A549 (cell line): ENCODE data around the gene CFL2. TPM values are rescaled to one million over a fixed set of nuclear protein-coding genes. Genes with fewer than 3 reads are reported as not detected.

Experiments
- ATAC-seq, 2 experiments: fragments of 200-7000 bp in 1 of 2; fragments of >200 bp in 1 of 2; cut with Nextera tagmentation in 1 of 2; cut with Tn5 transposase in 1 of 2; 3 replicates each; pipeline versions ENCODE4 v1.8.0 to v1.9.1; 2018 to 2020; ENCODE audit warnings: mild to moderate bottlenecking in 1 of 2, moderate library complexity in 1 of 2
- CTCF ChIA-PET: fragments of 300-600 bp; sonication (Branson Sonifier 250); formaldehyde crosslinking; extraction: SDS; loops from one replicate; lab custom pipeline; 2021; ENCODE audit warnings: antibody characterized with exemption, inconsistent platforms; lab: Yijun Ruan, JAX
- POLR2A ChIA-PET: fragments of 350-600 bp; formaldehyde crosslinking; extraction: SDS; loops from one replicate; lab custom pipeline; 2021; ENCODE audit warnings: antibody characterized with exemption, inconsistent platforms; lab: Yijun Ruan, JAX
- DNase-seq, 2 experiments: peaks; one replicate each; pipeline versions ENCODE4 v3.0.0 to v3.0.0-alpha.2; 2011 to 2016; ENCODE audit warnings: low read depth in 1 of 2, low spot score in 1 of 2
- FAIRE-seq: peaks from 2 replicates; lab custom pipeline; 2011; peaks lifted over from hg19 to GRCh38; lab: Jason Lieb, UNC
- H3K27ac ChIP-seq, 2 experiments: fragments of >200 bp; sonication (Bioruptor Twin); formaldehyde crosslinking; 3 replicates each; pipeline ENCODE4 v1.5.1; 2016 to 2017
- H3K4me1 ChIP-seq: fragments of >200 bp; sonication (Bioruptor Twin); formaldehyde crosslinking; 3 replicates; pipeline ENCODE4 v1.6.1; 2016
- H3K4me2 ChIP-seq: fragments of >200 bp; sonication (Bioruptor Twin); formaldehyde crosslinking; 3 replicates; pipeline ENCODE4 v1.6.1; 2016
- H3K4me3 ChIP-seq: fragments of >200 bp; sonication (Bioruptor Twin); formaldehyde crosslinking; 3 replicates; pipeline ENCODE4 v1.5.1; 2016
- H3K9me3 ChIP-seq: fragments of >200 bp; sonication (Bioruptor Twin); formaldehyde crosslinking; 3 replicates; pipeline ENCODE4 v1.6.1; 2016
- CBX2 ChIP-seq: fragments of 200-600 bp; sonication (generic); IDR thresholded peaks from 2 replicates; pipeline ENCODE4 v1.6.1; 2016; ENCODE audit warnings: low read depth, mild to moderate bottlenecking, borderline replicate concordance
- EHF ChIP-seq: fragments of 250-450 bp; sonication (Bioruptor Pico); IDR thresholded peaks from 2 replicates; pipeline ENCODE4 v1.5.0; 2020; ENCODE audit warnings: mild to moderate bottlenecking
- FOSB ChIP-seq: fragments of 250-450 bp; sonication (Bioruptor Pico); IDR thresholded peaks from 2 replicates; pipeline ENCODE4 v1.5.0; 2020; ENCODE audit warnings: mild to moderate bottlenecking, moderate library complexity
- FOSL2 ChIP-seq, 2 experiments: fragments of 450-650 bp in 1 of 2; fragments of >200 bp in 1 of 2; sonication (Bioruptor Twin) in 1 of 2; formaldehyde crosslinking; IDR thresholded peaks; 2 replicates each; pipeline versions ENCODE4 v1.5.0 to v1.6.1; 2016 to 2020; ENCODE audit warnings: mild to moderate bottlenecking in 1 of 2, moderate library complexity in 1 of 2
- HDAC2 ChIP-seq: fragments of 200-600 bp; sonication (generic); IDR thresholded peaks from 2 replicates; pipeline ENCODE4 v1.6.1; 2016
- JUN ChIP-seq, 2 experiments: fragments of >200 bp; sonication (Bioruptor Twin); formaldehyde crosslinking; IDR thresholded peaks; 2 replicates in 1 of 2; 3 replicates in 1 of 2; pipeline ENCODE4 v1.6.1; 2016 to 2017
- MYC ChIP-seq: IDR thresholded peaks from 2 replicates; pipeline ENCODE4 v1.6.1; 2012; ENCODE audit warnings: mild to moderate bottlenecking, inconsistent platforms, low read length, improper control_type of control experiment, borderline replicate concordance
- NPAS2 ChIP-seq: fragments of 250-450 bp; sonication (Bioruptor Pico); IDR thresholded peaks from 2 replicates; pipeline ENCODE4 v1.8.0; 2022; ENCODE audit warnings: mild to moderate bottlenecking, moderate library complexity, borderline replicate concordance
- POLR2AphosphoS2 ChIP-seq: conservative IDR thresholded peaks from 2 replicates; pipeline ENCODE4 v1.6.1; 2012; ENCODE audit warnings: low read length, improper control_type of control experiment, inconsistent platforms
- RARB ChIP-seq: fragments of 250-450 bp; sonication (Bioruptor Pico); IDR thresholded peaks from 2 replicates; pipeline ENCODE4 v1.8.0; 2021; ENCODE audit warnings: mild to moderate bottlenecking, moderate library complexity
- RFX5 ChIP-seq: fragments of 450-650 bp; IDR thresholded peaks from 2 replicates; pipeline ENCODE4 v1.7.1; 2014; ENCODE audit warnings: antibody characterized with exemption, mild to moderate bottlenecking, moderate library complexity
- TFCP2L1 ChIP-seq: fragments of 250-450 bp; sonication (Bioruptor Pico); IDR thresholded peaks from 2 replicates; pipeline ENCODE4 v1.5.0; 2021; ENCODE audit warnings: mild to moderate bottlenecking
- ZNF302 ChIP-seq: fragments of 250-450 bp; sonication (Bioruptor Pico); IDR thresholded peaks from 2 replicates; pipeline ENCODE4 v1.9.0; 2021; ENCODE audit warnings: inconsistent platforms, mild to moderate bottlenecking, moderate library complexity
- WGBS: methylation state at CpG from one replicate; pipeline ENCODE4 v1.1.6; 2017; ENCODE audit errors: missing lambda C conversion rate; 5-methylcytosine and 5-hydroxymethylcytosine counted together
- polyA plus RNA-seq, 4 experiments: library from polyadenylated mRNA; depleted of rRNA in 3 of 4; stranded (reverse); fragments of >200 nt; fragmentation: RNase III in 1 of 4; extraction: RNeasy Plus Mini Kit Qiagen cat#74134 plus additional on column Dnase treatment in 1 of 4; gene quantifications; 2 replicates in 3 of 4; 3 replicates in 1 of 4; pipeline ENCODE4 v1.2.3, GENCODE V29; 2011 to 2017
- TF ChIP-seq, protein P1 (sequence below): IDR thresholded peaks from 2 replicates; pipeline ENCODE4 v1.6.1; 2012; ENCODE audit warnings: low read depth, borderline replicate concordance
- TF ChIP-seq, protein P2 (sequence below): fragments of >200 bp; sonication (Bioruptor Twin); formaldehyde crosslinking; IDR thresholded peaks from 3 replicates; pipeline ENCODE4 v1.5.1; 2016
- TF ChIP-seq, protein P3 (sequence below): fragments of 200-600 bp; sonication (generic); IDR thresholded peaks from 2 replicates; pipeline ENCODE4 v1.6.1; 2016; ENCODE audit warnings: antibody characterized with exemption, mild to moderate bottlenecking, moderate library complexity
- TF ChIP-seq, protein P4 (sequence below): fragments of 450-650 bp; IDR thresholded peaks from 2 replicates; pipeline ENCODE4 v1.6.1; 2014; ENCODE audit warnings: antibody characterized with exemption

CFL2 gene
- polyA plus RNA-seq, 2 of the 4 experiments (the other 2 are of a cell fraction): 105 to 167 TPM

DNA sequence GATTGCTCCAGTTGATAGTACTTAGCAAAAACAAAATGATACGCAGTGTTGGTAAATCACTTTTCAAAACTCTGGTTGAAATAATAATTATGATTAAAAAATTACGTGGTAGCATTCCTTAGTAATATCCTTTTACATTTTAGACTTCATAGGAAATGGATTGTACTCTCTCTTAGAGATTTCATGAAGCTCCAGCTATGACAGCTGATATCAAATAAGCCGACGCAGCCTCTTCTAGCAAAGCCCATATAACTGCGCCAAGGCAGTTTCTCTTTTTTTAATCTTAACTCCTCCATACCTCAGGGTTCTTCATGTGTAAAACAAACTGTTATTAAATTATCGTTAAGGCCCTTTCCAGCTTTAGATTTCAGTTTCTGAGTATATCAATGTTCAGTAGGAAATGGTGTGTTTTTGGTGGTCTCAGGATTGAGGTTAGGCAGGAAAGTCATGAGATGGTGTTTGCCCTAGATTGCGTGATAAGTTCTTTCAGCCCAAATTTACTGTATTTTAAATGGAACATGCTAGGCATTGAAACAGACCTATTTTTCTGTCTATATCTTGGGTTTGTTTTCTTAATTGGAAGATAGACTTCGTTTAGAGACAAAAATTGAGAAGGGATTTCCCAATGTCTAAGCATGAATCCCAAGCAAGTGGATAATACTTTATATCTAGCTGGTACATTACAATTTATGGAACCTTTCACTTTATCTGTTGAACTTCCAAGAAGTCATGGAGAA, 902 bp upstream of the CFL2 start:
- H3K27ac ChIP-seq: peak overlapping the region; percentile 83 to 99
- no peak for TF ChIP-seq FOSB (CRISPR knock-in tag)
- TF ChIP-seq, protein P1, sequence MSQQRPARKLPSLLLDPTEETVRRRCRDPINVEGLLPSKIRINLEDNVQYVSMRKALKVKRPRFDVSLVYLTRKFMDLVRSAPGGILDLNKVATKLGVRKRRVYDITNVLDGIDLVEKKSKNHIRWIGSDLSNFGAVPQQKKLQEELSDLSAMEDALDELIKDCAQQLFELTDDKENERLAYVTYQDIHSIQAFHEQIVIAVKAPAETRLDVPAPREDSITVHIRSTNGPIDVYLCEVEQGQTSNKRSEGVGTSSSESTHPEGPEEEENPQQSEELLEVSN: no peak
- no peak for TF ChIP-seq RARB
- no peak for TF ChIP-seq NPAS2 (CRISPR knock-in tag)
- no peak for TF ChIP-seq HDAC2
- TF ChIP-seq JUN (IDR thresholded peaks at IDR 0.05): no peak
- TF ChIP-seq MYC: no peak
- TF ChIP-seq, protein P2, sequence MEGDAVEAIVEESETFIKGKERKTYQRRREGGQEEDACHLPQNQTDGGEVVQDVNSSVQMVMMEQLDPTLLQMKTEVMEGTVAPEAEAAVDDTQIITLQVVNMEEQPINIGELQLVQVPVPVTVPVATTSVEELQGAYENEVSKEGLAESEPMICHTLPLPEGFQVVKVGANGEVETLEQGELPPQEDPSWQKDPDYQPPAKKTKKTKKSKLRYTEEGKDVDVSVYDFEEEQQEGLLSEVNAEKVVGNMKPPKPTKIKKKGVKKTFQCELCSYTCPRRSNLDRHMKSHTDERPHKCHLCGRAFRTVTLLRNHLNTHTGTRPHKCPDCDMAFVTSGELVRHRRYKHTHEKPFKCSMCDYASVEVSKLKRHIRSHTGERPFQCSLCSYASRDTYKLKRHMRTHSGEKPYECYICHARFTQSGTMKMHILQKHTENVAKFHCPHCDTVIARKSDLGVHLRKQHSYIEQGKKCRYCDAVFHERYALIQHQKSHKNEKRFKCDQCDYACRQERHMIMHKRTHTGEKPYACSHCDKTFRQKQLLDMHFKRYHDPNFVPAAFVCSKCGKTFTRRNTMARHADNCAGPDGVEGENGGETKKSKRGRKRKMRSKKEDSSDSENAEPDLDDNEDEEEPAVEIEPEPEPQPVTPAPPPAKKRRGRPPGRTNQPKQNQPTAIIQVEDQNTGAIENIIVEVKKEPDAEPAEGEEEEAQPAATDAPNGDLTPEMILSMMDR: no peak
- no peak for TF ChIP-seq EHF (CRISPR knock-in tag)
- no peak for TF ChIP-seq ZNF302
- TF ChIP-seq, protein P3, sequence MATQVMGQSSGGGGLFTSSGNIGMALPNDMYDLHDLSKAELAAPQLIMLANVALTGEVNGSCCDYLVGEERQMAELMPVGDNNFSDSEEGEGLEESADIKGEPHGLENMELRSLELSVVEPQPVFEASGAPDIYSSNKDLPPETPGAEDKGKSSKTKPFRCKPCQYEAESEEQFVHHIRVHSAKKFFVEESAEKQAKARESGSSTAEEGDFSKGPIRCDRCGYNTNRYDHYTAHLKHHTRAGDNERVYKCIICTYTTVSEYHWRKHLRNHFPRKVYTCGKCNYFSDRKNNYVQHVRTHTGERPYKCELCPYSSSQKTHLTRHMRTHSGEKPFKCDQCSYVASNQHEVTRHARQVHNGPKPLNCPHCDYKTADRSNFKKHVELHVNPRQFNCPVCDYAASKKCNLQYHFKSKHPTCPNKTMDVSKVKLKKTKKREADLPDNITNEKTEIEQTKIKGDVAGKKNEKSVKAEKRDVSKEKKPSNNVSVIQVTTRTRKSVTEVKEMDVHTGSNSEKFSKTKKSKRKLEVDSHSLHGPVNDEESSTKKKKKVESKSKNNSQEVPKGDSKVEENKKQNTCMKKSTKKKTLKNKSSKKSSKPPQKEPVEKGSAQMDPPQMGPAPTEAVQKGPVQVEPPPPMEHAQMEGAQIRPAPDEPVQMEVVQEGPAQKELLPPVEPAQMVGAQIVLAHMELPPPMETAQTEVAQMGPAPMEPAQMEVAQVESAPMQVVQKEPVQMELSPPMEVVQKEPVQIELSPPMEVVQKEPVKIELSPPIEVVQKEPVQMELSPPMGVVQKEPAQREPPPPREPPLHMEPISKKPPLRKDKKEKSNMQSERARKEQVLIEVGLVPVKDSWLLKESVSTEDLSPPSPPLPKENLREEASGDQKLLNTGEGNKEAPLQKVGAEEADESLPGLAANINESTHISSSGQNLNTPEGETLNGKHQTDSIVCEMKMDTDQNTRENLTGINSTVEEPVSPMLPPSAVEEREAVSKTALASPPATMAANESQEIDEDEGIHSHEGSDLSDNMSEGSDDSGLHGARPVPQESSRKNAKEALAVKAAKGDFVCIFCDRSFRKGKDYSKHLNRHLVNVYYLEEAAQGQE: no peak
- TF ChIP-seq FOSL2 (IDR thresholded peaks at IDR 0.05): no peak
- no peak for TF ChIP-seq FOSL2 (CRISPR knock-in tag; IDR thresholded peaks at IDR 0.05)
- TF ChIP-seq, protein P4, sequence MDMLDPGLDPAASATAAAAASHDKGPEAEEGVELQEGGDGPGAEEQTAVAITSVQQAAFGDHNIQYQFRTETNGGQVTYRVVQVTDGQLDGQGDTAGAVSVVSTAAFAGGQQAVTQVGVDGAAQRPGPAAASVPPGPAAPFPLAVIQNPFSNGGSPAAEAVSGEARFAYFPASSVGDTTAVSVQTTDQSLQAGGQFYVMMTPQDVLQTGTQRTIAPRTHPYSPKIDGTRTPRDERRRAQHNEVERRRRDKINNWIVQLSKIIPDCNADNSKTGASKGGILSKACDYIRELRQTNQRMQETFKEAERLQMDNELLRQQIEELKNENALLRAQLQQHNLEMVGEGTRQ: no peak
- no peak for ATAC-seq
- POLR2A ChIA-PET: interaction anchor here (0.6 to 4.4 kb wide), 4 partner anchors 8 to 266 kb away, joined by 3 to 29 read pairs (median 8); no protein-coding TSS in a partner anchor
- no peak for FAIRE-seq
- WGBS: 69% methylated on average over 8 of the region's 8 CpGs
- peak overlapping the region; percentile 74 for H3K4me3 ChIP-seq
- CTCF ChIA-PET: interaction anchor here (0.8 to 3.7 kb wide), 3 partner anchors 8 to 117 kb away, joined by 3 to 15 read pairs (median 4); no protein-coding TSS in a partner anchor
- H3K4me2 ChIP-seq: peak overlapping the region; percentile 72
- no peaks in the 10 kb centered on the region for H3K9me3 ChIP-seq
- peaks cover 45% of the 10 kb centered on the region for H3K4me1 ChIP-seq
- DNase-seq: no peak

DNA sequence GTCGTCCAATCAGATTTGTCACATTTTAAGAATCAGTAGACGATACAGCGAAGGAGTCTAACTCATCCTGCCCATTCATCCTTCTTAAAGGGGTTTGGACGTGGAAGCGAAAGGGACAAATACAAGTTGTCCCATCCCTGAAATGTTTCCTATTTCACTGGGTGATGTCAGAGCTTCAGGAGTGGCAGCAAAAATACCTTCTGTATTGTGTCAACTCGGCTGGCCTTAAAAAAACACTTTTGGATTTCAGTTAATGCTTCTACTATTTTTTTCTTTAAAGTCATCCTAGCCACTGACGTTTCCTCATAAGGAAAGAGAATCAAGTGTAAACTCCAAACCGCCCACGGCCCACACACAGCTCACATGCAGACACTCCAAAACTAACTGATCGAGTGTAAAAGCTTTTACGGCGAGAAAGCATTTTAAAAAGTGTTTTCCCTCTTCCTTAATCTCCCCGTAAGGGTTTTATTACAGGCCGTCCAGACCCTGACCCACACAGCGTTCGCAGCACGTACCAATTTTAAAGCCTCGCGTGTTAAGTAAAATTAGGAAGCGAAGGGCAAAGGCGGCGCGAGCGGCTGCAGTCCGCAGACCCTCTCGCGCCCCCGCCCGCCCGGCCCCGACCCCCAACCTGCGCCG, 593 bp downstream of the CFL2 start:
- H3K4me2 ChIP-seq: peak overlapping the region; percentile 72
- POLR2A ChIA-PET: interaction anchor here (0.6 to 4.4 kb wide), 4 partner anchors 14 to 69 kb away, joined by 3 to 29 read pairs (median 11); no protein-coding TSS in a partner anchor
- peak in 1 of 2 experiments; percentile 51 for DNase-seq
- TF ChIP-seq CBX2 (no peak), RFX5 (no peak), TFCP2L1 (CRISPR knock-in tag) (no peak), MYC (peak; percentile 9; the same call in 1 of the 2 replicates), POLR2AphosphoS2 (no peak), FOSL2 (IDR thresholded peaks at IDR 0.05) (no peak), FOSL2 (CRISPR knock-in tag; IDR thresholded peaks at IDR 0.05) (0 out of 2 replicates have a peak, but pooled peaks have one; percentile 9)
- TF ChIP-seq, all 56 proteins: peak for 2
- CTCF ChIA-PET: interaction anchor here (0.6 to 3.7 kb wide), 2 partner anchors 10 to 33 kb away, joined by 3 to 15 read pairs; no protein-coding TSS in a partner anchor
- peaks cover 47% of the 10 kb centered on the region for H3K4me1 ChIP-seq
- ATAC-seq (peak; percentile 10 to 20; a peak in 3 of 6 replicates), FAIRE-seq (no peak)
- WGBS: 1% methylated on average over 19 of the region's 33 CpGs
- peak overlapping the region; percentile 83 to 99 for H3K27ac ChIP-seq
- no peaks in the 10 kb centered on the region for H3K9me3 ChIP-seq
- peak overlapping the region; percentile 74 for H3K4me3 ChIP-seq
